Skeletal muscle satellite cell (primary cell): ENCODE data around the gene WNT7B.

ENCODE experiments used
- H3K27me3 ChIP-seq: 2 replicates; pipeline ENCODE4 v1.7.0; 2013; ENCODE audit warnings: low read length; ENCODE audit not compliant: control insufficient read depth, insufficient read depth
- H3K36me3 ChIP-seq: 2 replicates; pipeline ENCODE4 v1.7.0; 2013; ENCODE audit warnings: mild to moderate bottlenecking, control low read depth, low read length; ENCODE audit not compliant: insufficient read depth
- H3K4me1 ChIP-seq: 2 replicates; pipeline ENCODE4 v1.7.0; 2013; ENCODE audit warnings: low read length; ENCODE audit not compliant: control insufficient read depth, insufficient read depth
- H3K4me2 ChIP-seq: 2 replicates; pipeline ENCODE4 v1.7.0; 2013; ENCODE audit warnings: mild to moderate bottlenecking, low read length
- H3K4me3 ChIP-seq: 2 replicates; pipeline ENCODE4 v1.7.0; 2013; ENCODE audit warnings: low read length
- H3K9ac ChIP-seq: 2 replicates; pipeline ENCODE4 v1.7.0; 2013; ENCODE audit warnings: mild to moderate bottlenecking, low read depth, low read length, moderate library complexity
- H3K9me3 ChIP-seq: replicated peaks from 2 replicates; pipeline ENCODE4 v1.7.0; 2013; ENCODE audit warnings: mild to moderate bottlenecking, control low read depth, low read length

The WNT7B gene

GRCh38 chr22:45942787-45943493 lies 34.0 kb downstream of the WNT7B start:
- no peak overlapping the region for H3K9ac ChIP-seq
- no peaks in the 10 kb centered on the region for H3K36me3 ChIP-seq
- H3K27me3 ChIP-seq: peaks cover 37% of the 10 kb centered on the region
- no peaks in the 10 kb centered on the region for H3K9me3 ChIP-seq
- no peak overlapping the region for H3K4me2 ChIP-seq
- H3K4me3 ChIP-seq: no peak overlapping the region
- no peaks in the 10 kb centered on the region for H3K4me1 ChIP-seq

GRCh38 chr22:45942344-45942743 lies 34.6 kb downstream of the WNT7B start:
- Histone ChIP-seq H3K4me1 (no peaks in the 10 kb centered on the region), H3K36me3 (no peaks in the 10 kb centered on the region), H3K4me3 (no peak overlapping the region), H3K27me3 (peaks cover 32% of the 10 kb centered on the region), H3K9me3 (no peaks in the 10 kb centered on the region), H3K4me2 (no peak overlapping the region), H3K9ac (no peak overlapping the region)

GRCh38 chr22:45938913-45939312 lies 38.0 kb downstream of the WNT7B start:
- peaks cover 19% of the 10 kb centered on the region for H3K4me1 ChIP-seq
- H3K9ac ChIP-seq: no peak overlapping the region
- H3K4me2 ChIP-seq: no peak overlapping the region
- H3K4me3 ChIP-seq: no peak overlapping the region
- H3K36me3 ChIP-seq: no peaks in the 10 kb centered on the region
- H3K9me3 ChIP-seq: no peaks in the 10 kb centered on the region
- H3K27me3 ChIP-seq: peaks cover 41% of the 10 kb centered on the region

GRCh38 chr22:45937960-45938359 lies 39.0 kb downstream of the WNT7B start:
- no peak overlapping the region for H3K9ac ChIP-seq
- H3K36me3 ChIP-seq: no peaks in the 10 kb centered on the region
- no peaks in the 10 kb centered on the region for H3K9me3 ChIP-seq
- H3K4me1 ChIP-seq: peaks cover 20% of the 10 kb centered on the region
- H3K27me3 ChIP-seq: peaks cover 44% of the 10 kb centered on the region
- H3K4me2 ChIP-seq: no peak overlapping the region
- no peak overlapping the region for H3K4me3 ChIP-seq

GRCh38 chr22:45935573-45935972 lies 41.4 kb downstream of the WNT7B start:
- Histone ChIP-seq H3K9ac (no peak overlapping the region), H3K4me1 (peaks cover 35% of the 10 kb centered on the region), H3K4me3 (peak overlapping the region; percentile 54), H3K27me3 (peaks cover 45% of the 10 kb centered on the region), H3K36me3 (no peaks in the 10 kb centered on the region), H3K9me3 (no peaks in the 10 kb centered on the region), H3K4me2 (peak overlapping the region; percentile 85)

GRCh38 chr22:45934659-45935341 lies 42.2 kb downstream of the WNT7B start:
- H3K4me3 ChIP-seq: peak overlapping the region; percentile 54
- H3K27me3 ChIP-seq: peaks cover 37% of the 10 kb centered on the region
- H3K9ac ChIP-seq: no peak overlapping the region
- H3K4me1 ChIP-seq: peaks cover 35% of the 10 kb centered on the region
- H3K4me2 ChIP-seq: peak overlapping the region; percentile 85
- no peaks in the 10 kb centered on the region for H3K9me3 ChIP-seq
- H3K36me3 ChIP-seq: no peaks in the 10 kb centered on the region

GRCh38 chr22:45934168-45934564 lies 42.8 kb downstream of the WNT7B start:
- Histone ChIP-seq H3K27me3 (peaks cover 34% of the 10 kb centered on the region), H3K9me3 (no peaks in the 10 kb centered on the region), H3K36me3 (no peaks in the 10 kb centered on the region), H3K4me1 (peaks cover 35% of the 10 kb centered on the region), H3K4me3 (no peak overlapping the region), H3K4me2 (peak overlapping the region; percentile 85), H3K9ac (no peak overlapping the region)

GRCh38 chr22:45933506-45934167 lies 43.3 kb downstream of the WNT7B start:
- H3K4me3 ChIP-seq: no peak overlapping the region
- peaks cover 35% of the 10 kb centered on the region for H3K4me1 ChIP-seq
- H3K4me2 ChIP-seq: no peak overlapping the region
- H3K9ac ChIP-seq: no peak overlapping the region
- no peaks in the 10 kb centered on the region for H3K9me3 ChIP-seq
- H3K27me3 ChIP-seq: peaks cover 34% of the 10 kb centered on the region
- no peaks in the 10 kb centered on the region for H3K36me3 ChIP-seq

- H3K4me3 ChIP-seq: no peak overlapping the region
- H3K36me3 ChIP-seq: no peaks in the 10 kb centered on the region
- no peak overlapping the region for H3K9ac ChIP-seq
- peaks cover 35% of the 10 kb centered on the region for H3K4me1 ChIP-seq
- H3K27me3 ChIP-seq: peaks cover 31% of the 10 kb centered on the region
- no peaks in the 10 kb centered on the region for H3K9me3 ChIP-seq
- no peak overlapping the region for H3K4me2 ChIP-seq
Measured at GRCh38 chr22:45932071-45932470, 44.9 kb downstream of the WNT7B start.

- Histone ChIP-seq H3K27me3 (peaks cover 21% of the 10 kb centered on the region), H3K9me3 (no peaks in the 10 kb centered on the region), H3K36me3 (no peaks in the 10 kb centered on the region), H3K4me2 (no peak overlapping the region), H3K9ac (no peak overlapping the region), H3K4me1 (peaks cover 39% of the 10 kb centered on the region), H3K4me3 (no peak overlapping the region)
Measured at GRCh38 chr22:45931042-45931441, 45.9 kb downstream of the WNT7B start.

- Histone ChIP-seq H3K4me1 (peaks cover 39% of the 10 kb centered on the region), H3K36me3 (no peaks in the 10 kb centered on the region), H3K4me2 (no peak overlapping the region), H3K27me3 (peaks cover 13% of the 10 kb centered on the region), H3K9me3 (no peaks in the 10 kb centered on the region), H3K4me3 (no peak overlapping the region), H3K9ac (no peak overlapping the region)
Measured at GRCh38 chr22:45930324-45930723, 46.6 kb downstream of the WNT7B start.
